HepG2 (cell line): ENCODE measurements around the gene ENPP7. TPM values are rescaled to one million over a fixed set of nuclear protein-coding genes. Genes with fewer than 3 reads are reported as not detected.

ENCODE experiments used
- CBX5 ChIP-seq: sonication (generic); formaldehyde crosslinking; IDR thresholded peaks from 2 replicates; pipeline ENCODE4 v1.4.0; 2020; ENCODE audit warnings: missing genetic modification reagents, borderline replicate concordance
- EP300 ChIP-seq, 3 experiments: sonication (generic) in 1 of 3; formaldehyde crosslinking in 1 of 3; IDR thresholded peaks; 2 replicates each; pipeline versions ENCODE4 v1.5.1 to v1.6.1; 2011 to 2020; ENCODE audit warnings: low read depth in 2 of 3, low read length in 2 of 3, borderline replicate concordance in 1 of 3, improper control_type of control experiment in 1 of 3, mild to moderate bottlenecking in 1 of 3, missing genetic modification reagents in 1 of 3, moderate library complexity in 1 of 3
- HBP1 ChIP-seq: IDR thresholded peaks from 2 replicates; pipeline ENCODE4 v1.6.1; 2016; ENCODE audit warnings: low read depth, control low read depth
- HMG20B ChIP-seq: conservative IDR thresholded peaks from 2 replicates; pipeline ENCODE4 v1.6.1; 2016; ENCODE audit warnings: missing genetic modification reagents, missing compliant biosample characterization
- IKZF5 ChIP-seq: IDR thresholded peaks from 2 replicates; pipeline ENCODE4 v1.6.1; 2018; ENCODE audit warnings: missing genetic modification reagents, mild to moderate bottlenecking, missing compliant biosample characterization
- MED8 ChIP-seq: sonication (generic); formaldehyde crosslinking; IDR thresholded peaks from 2 replicates; pipeline ENCODE4 v1.8.1; 2023; ENCODE audit warnings: mild to moderate bottlenecking, missing genetic modification reagents; ENCODE audit not compliant: insufficient replicate concordance
- MLXIP ChIP-seq: sonication (generic); formaldehyde crosslinking; IDR thresholded peaks from 2 replicates; pipeline ENCODE4 v1.9.0; 2021; ENCODE audit warnings: missing genetic modification reagents, borderline replicate concordance
- PITX1 ChIP-seq: sonication (generic); formaldehyde crosslinking; IDR thresholded peaks from 2 replicates; pipeline ENCODE4 v1.5.1; 2020; ENCODE audit warnings: mild to moderate bottlenecking, missing genetic modification reagents
- SMAD1 ChIP-seq: sonication (generic); formaldehyde crosslinking; IDR thresholded peaks from 2 replicates; pipeline ENCODE4 v1.4.0; 2020; ENCODE audit warnings: missing genetic modification reagents, low read depth, mild to moderate bottlenecking, borderline replicate concordance
- THAP11 ChIP-seq: IDR thresholded peaks from 2 replicates; pipeline ENCODE4 v1.6.1; 2016; ENCODE audit warnings: missing biosample characterization, missing genetic modification reagents
- ZNF609 ChIP-seq: sonication (generic); formaldehyde crosslinking; IDR thresholded peaks from 2 replicates; pipeline ENCODE4 v1.4.0; 2020; ENCODE audit warnings: mild to moderate bottlenecking, missing genetic modification reagents, borderline replicate concordance
- ZNF614 ChIP-seq: IDR thresholded peaks from 2 replicates; pipeline ENCODE4 v1.6.1; 2018; ENCODE audit warnings: missing biosample characterization, missing genetic modification reagents, inconsistent platforms, borderline replicate concordance
- ZNF652 ChIP-seq: IDR thresholded peaks from 2 replicates; pipeline ENCODE4 v1.6.1; 2016; ENCODE audit warnings: low read depth, borderline replicate concordance
- ZNF704 ChIP-seq: sonication (generic); formaldehyde crosslinking; IDR thresholded peaks from 2 replicates; pipeline ENCODE4 v1.8.1; 2023; ENCODE audit warnings: mild to moderate bottlenecking, inconsistent platforms, moderate library complexity, missing genetic modification reagents, borderline replicate concordance
- ZNF772 ChIP-seq: sonication (generic); formaldehyde crosslinking; IDR thresholded peaks from 2 replicates; pipeline ENCODE4 v1.5.0; 2020; ENCODE audit warnings: mild to moderate bottlenecking, missing genetic modification reagents
- polyA plus RNA-seq, 8 experiments: library from polyadenylated mRNA; depleted of rRNA in 3 of 8; stranded (reverse) in 7 of 8; unstranded in 1 of 8; fragments of >200 nt; fragmentation: Illumina TruSeq in 4 of 8; extraction: Trizol in 4 of 8; gene quantifications; 2 replicates each; pipeline versions ENCODE4 v1.2.1 to v1.2.3, GENCODE V29; 2011 to 2016; ENCODE audit warnings: low read depth in 4 of 8, missing spikeins in 1 of 8, mixed read lengths in 1 of 8; ENCODE audit not compliant: insufficient read depth in 1 of 8
- total RNA-seq, 5 experiments: library from RNA; depleted of rRNA; stranded (reverse); fragments of >200 nt; fragmentation: Illumina TruSeq; extraction: Trizol; gene quantifications; 2 replicates each; pipeline ENCODE4 v1.2.3, GENCODE V29; 2016; ENCODE audit warnings: low read depth in 1 of 5

ENPP7 gene
- total and polyA plus RNA-seq, 2 of the 13 experiments (the other 11 are each of a cell fraction or from before 2014, with no cell fraction given): 1.1 to 2.2 TPM

- TF ChIP-seq ZNF609 (no peak; the same call in 1 of the 2 replicates), MLXIP (CRISPR knock-in tag) (no peak), CBX5 (CRISPR knock-in tag) (no peak), HMG20B (no peak), HBP1 (CRISPR knock-in tag) (no peak), ZNF614 (no peak), EP300 (IDR thresholded peaks at IDR 0.05; ENCODE audit: low read depth in 2 of 2, low read length in 2 of 2) (no peak), EP300 (CRISPR knock-in tag; IDR thresholded peaks at IDR 0.05; ENCODE audit: borderline replicate concordance) (no peak), ZNF652 (CRISPR knock-in tag) (no peak), THAP11 (peak; percentile 83), IKZF5 (CRISPR knock-in tag) (0 out of 2 replicates have a peak, but pooled peaks have one; percentile 48), MED8 (CRISPR knock-in tag) (no peak), PITX1 (CRISPR knock-in tag) (peak; percentile 74), SMAD1 (CRISPR knock-in tag) (no peak), ZNF772 (CRISPR knock-in tag) (peak; percentile 62; the same call in 1 of the 2 replicates), ZNF704 (CRISPR knock-in tag) (no peak)
Measured at GRCh38 chr17:79732804-79733691, 2.3 kb downstream of the ENPP7 start (continued).
